ENCODE measurements around the gene MICU2.
"Not testable (repeated sequence)": the region's sequence is repeated elsewhere in the genome, so short reads cannot be mapped to it uniquely, and the experiment has no call there.

GRCh38 chr13:21553261-21553660 lies 50.7 kb downstream of the MICU2 start:
- not testable (repeated sequence) for TF ChIP-seq CTCF (conservative IDR thresholded peaks at IDR 0.05; ENCODE audit: low read depth, low read length); USF2 (IDR thresholded peaks at IDR 0.05; ENCODE audit: low read depth, low read length); POLR2A (IDR thresholded peaks at IDR 0.05; ENCODE audit: low read depth, low read length); MXI1 (IDR thresholded peaks at IDR 0.05; ENCODE audit: borderline replicate concordance, low read depth, low read length); CEBPB (IDR thresholded peaks at IDR 0.05; ENCODE audit: low read depth, low read length); RFX5 (IDR thresholded peaks at IDR 0.05; ENCODE audit: low read depth, low read length); RAD21 (IDR thresholded peaks at IDR 0.05; ENCODE audit: low read length); FOS (IDR thresholded peaks at IDR 0.05; ENCODE audit: low read depth, low read length); MAFK (IDR thresholded peaks at IDR 0.05; ENCODE audit: low read depth, low read length); RCOR1 (IDR thresholded peaks at IDR 0.05; ENCODE audit: insufficient replicate concordance, low read length); NFE2L2 (IDR thresholded peaks at IDR 0.05; ENCODE audit: low read depth, low read length)

Data from IMR-90 (cell line).